Chondrocyte (in vitro differentiated cells): ENCODE results near the gene ATXN7L1. TPM values are rescaled to one million over a fixed set of nuclear protein-coding genes. Genes with fewer than 3 reads are reported as not detected.

Source experiments
- DNase-seq: peaks from one replicate; pipeline ENCODE4 v3.0.0; 2021; ENCODE audit warnings: mixed read lengths, low spot score
- H3K27ac Mint-ChIP-seq: one replicate; pipeline ENCODE4 v1.8.0; 2021; ENCODE audit warnings: mild to moderate bottlenecking, moderate library complexity, mixed read lengths; ENCODE audit not compliant: unreplicated experiment
- H3K27me3 Mint-ChIP-seq: 2 replicates; pipeline ENCODE4 v1.8.0; 2021; ENCODE audit warnings: low read depth, mixed read lengths
- H3K36me3 Mint-ChIP-seq: 2 replicates; pipeline ENCODE4 v1.8.0; 2021; ENCODE audit warnings: low read depth, mixed read lengths
- H3K4me1 Mint-ChIP-seq: 2 replicates; pipeline ENCODE4 v1.8.0; 2021; ENCODE audit warnings: low read depth, mild to moderate bottlenecking, mixed read lengths
- H3K4me3 Mint-ChIP-seq: one replicate; pipeline ENCODE4 v1.8.0; 2021; ENCODE audit warnings: mild to moderate bottlenecking, moderate library complexity, mixed read lengths; ENCODE audit not compliant: unreplicated experiment
- H3K9me3 Mint-ChIP-seq: 2 replicates; pipeline ENCODE4 v1.8.0; 2021; ENCODE audit warnings: low read depth, mixed read lengths
- total RNA-seq: library from RNA; stranded (reverse); gene quantifications from 3 replicates; pipeline ENCODE4 v1.2.1, GENCODE V29; 2021
- TF ChIP-seq, protein P1 (sequence below): fragments of 200-600 bp; sonication (generic); IDR thresholded peaks from 2 replicates; pipeline ENCODE4 v1.5.0; 2021; ENCODE audit warnings: antibody characterized with exemption, mild to moderate bottlenecking, moderate library complexity

The ATXN7L1 gene
- total RNA-seq, 1 donor from 2014 or later: 6.4 TPM

- no peak overlapping the region for H3K4me3 Mint-ChIP-seq
- H3K27me3 Mint-ChIP-seq: no peaks in the 10 kb centered on the region
- TF ChIP-seq, protein P1, sequence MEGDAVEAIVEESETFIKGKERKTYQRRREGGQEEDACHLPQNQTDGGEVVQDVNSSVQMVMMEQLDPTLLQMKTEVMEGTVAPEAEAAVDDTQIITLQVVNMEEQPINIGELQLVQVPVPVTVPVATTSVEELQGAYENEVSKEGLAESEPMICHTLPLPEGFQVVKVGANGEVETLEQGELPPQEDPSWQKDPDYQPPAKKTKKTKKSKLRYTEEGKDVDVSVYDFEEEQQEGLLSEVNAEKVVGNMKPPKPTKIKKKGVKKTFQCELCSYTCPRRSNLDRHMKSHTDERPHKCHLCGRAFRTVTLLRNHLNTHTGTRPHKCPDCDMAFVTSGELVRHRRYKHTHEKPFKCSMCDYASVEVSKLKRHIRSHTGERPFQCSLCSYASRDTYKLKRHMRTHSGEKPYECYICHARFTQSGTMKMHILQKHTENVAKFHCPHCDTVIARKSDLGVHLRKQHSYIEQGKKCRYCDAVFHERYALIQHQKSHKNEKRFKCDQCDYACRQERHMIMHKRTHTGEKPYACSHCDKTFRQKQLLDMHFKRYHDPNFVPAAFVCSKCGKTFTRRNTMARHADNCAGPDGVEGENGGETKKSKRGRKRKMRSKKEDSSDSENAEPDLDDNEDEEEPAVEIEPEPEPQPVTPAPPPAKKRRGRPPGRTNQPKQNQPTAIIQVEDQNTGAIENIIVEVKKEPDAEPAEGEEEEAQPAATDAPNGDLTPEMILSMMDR: no peak
- H3K9me3 Mint-ChIP-seq: peaks cover 5% of the 10 kb centered on the region
- H3K36me3 Mint-ChIP-seq: no peaks in the 10 kb centered on the region
- no peak for DNase-seq
- no peak overlapping the region for H3K27ac Mint-ChIP-seq
- H3K4me1 Mint-ChIP-seq: peaks cover 11% of the 10 kb centered on the region
Measured at GRCh38 chr7:105583061-105583460, 293.3 kb downstream of the ATXN7L1 start.

DNA sequence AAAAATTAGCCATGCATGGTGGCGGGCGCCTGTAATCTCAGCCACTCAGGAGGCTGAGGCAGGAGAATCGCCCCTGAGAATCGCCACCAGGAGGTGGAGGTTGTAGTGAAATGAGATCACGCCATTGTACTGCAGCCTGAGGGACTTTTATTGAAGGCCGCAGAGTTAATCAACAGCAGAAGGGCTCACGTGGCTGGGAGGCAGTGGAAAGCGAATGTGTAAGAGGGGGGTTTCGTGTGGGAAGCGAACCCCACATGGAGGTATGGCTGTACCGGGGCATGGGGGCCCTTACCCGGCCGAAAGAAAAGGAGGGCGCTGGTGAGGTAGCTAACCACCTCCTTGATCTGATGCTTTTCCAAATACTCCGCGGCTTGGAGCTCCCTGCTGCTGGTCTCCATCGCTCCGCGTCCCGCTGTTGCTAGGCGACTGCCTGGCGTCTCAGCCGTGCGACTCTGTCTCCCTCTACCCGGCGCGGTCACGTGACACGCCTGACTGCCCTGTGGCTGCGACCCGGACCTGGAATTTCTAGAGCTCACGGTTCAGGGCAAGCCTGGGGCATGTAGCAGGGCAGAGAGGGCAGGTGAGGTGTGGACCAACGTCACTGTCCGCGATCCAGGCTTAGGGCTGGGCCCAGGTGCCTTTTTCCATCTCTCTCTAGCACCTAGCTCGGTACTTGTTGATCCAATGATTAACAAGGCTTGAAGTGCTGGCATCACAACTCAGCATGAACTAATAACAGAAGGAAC, 295.2 kb downstream of the ATXN7L1 start, which contains the start of gene EFCAB10:
Gene EFCAB10, minus strand, starts transcription at position 428 of the 746 bp plus-strand sequence. Its CDS starts 30 bp downstream, at position 398.
- peaks cover 5% of the 10 kb centered on the region for H3K9me3 Mint-ChIP-seq
- peaks cover 11% of the 10 kb centered on the region for H3K4me1 Mint-ChIP-seq
- TF ChIP-seq, protein P1: no peak
- H3K36me3 Mint-ChIP-seq: no peaks in the 10 kb centered on the region
- no peak for DNase-seq
- H3K27me3 Mint-ChIP-seq: no peaks in the 10 kb centered on the region
- H3K4me3 Mint-ChIP-seq: peak within 1 kb of the TSS; percentile 72
- H3K27ac Mint-ChIP-seq: no peak within 1 kb of the TSS

GRCh38 chr7:105580022-105580740, 296.2 kb downstream of the ATXN7L1 start:
- peaks cover 11% of the 10 kb centered on the region for H3K4me1 Mint-ChIP-seq
- no peak overlapping the region for H3K4me3 Mint-ChIP-seq
- no peaks in the 10 kb centered on the region for H3K27me3 Mint-ChIP-seq
- H3K9me3 Mint-ChIP-seq: peaks cover 5% of the 10 kb centered on the region
- DNase-seq: no peak
- no peaks in the 10 kb centered on the region for H3K36me3 Mint-ChIP-seq
- TF ChIP-seq, protein P1: peak; percentile 31
- no peak overlapping the region for H3K27ac Mint-ChIP-seq

GRCh38 chr7:105578496-105578895, 297.9 kb downstream of the ATXN7L1 start:
- no peaks in the 10 kb centered on the region for H3K36me3 Mint-ChIP-seq
- H3K27me3 Mint-ChIP-seq: no peaks in the 10 kb centered on the region
- H3K4me1 Mint-ChIP-seq: peaks cover 11% of the 10 kb centered on the region
- DNase-seq: no peak
- H3K9me3 Mint-ChIP-seq: no peaks in the 10 kb centered on the region
- TF ChIP-seq, protein P1: no peak
- no peak overlapping the region for H3K4me3 Mint-ChIP-seq
- no peak overlapping the region for H3K27ac Mint-ChIP-seq

DNA sequence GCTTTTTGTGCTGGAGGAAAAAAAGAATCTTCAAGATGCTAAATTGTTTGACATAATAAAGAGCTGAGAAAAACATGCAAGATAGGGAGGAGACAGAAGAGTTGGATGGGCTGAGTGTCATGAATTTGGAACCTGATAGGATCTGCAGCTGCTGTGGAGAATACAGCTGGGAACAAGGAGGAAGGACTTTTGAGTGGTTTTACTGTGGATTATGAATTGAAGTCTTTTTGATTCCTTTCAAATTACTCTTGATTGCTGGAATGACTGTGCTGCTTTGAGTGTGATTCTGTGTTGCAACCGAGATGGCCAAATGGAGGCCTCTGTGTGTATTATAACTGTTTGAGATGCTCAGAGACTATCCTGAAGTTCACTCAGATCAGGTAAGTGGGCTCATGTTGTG, 299.1 kb downstream of the ATXN7L1 start:
- H3K36me3 Mint-ChIP-seq: no peaks in the 10 kb centered on the region
- no peak overlapping the region for H3K27ac Mint-ChIP-seq
- no peaks in the 10 kb centered on the region for H3K9me3 Mint-ChIP-seq
- TF ChIP-seq, protein P1: no peak
- H3K27me3 Mint-ChIP-seq: no peaks in the 10 kb centered on the region
- DNase-seq: no peak
- no peak overlapping the region for H3K4me3 Mint-ChIP-seq
- H3K4me1 Mint-ChIP-seq: peaks cover 11% of the 10 kb centered on the region
